CD4-positive, alpha-beta T cell (primary cell): ENCODE data around the gene ANO9. TPM values are rescaled to one million over a fixed set of nuclear protein-coding genes. Genes with fewer than 3 reads are reported as not detected.
"Not testable (repeated sequence)": the region's sequence is repeated elsewhere in the genome, so short reads cannot be mapped to it uniquely, and the experiment has no call there.

Experiments
- ATAC-seq: fragments of 200-7000 bp; cut with Tn5 transposase; one replicate; pipeline ENCODE4 v1.10.0; 2022; ENCODE audit warnings: mild to moderate bottlenecking; ENCODE audit not compliant: poor library complexity
- CTCF ChIA-PET: fragments of 350-600 bp; sonication (Branson Sonifier 250); formaldehyde crosslinking; loops from one replicate; lab custom pipeline; 2021; ENCODE audit warnings: antibody characterized with exemption, inconsistent platforms; lab: Charles Lee
- POLR2A ChIA-PET: fragments of 350-600 bp; sonication (Branson Sonifier 250); formaldehyde crosslinking; loops from one replicate; lab custom pipeline; 2021; ENCODE audit warnings: antibody characterized with exemption, inconsistent platforms; lab: Charles Lee
- DNase-seq, 14 experiments: peaks; one replicate each; pipeline ENCODE4 v3.0.0-alpha.2; 2013 to 2020; ENCODE audit warnings: mixed read lengths in 2 of 14
- H3K27ac ChIP-seq, 2 donors: one replicate each; pipeline versions ENCODE4 v1.5.1 to v1.7.0; 2013; ENCODE audit warnings: low read length in 2 of 2, low read depth in 1 of 2, mild to moderate bottlenecking in 1 of 2
- H3K27me3 ChIP-seq, 2 experiments: 1 replicate in 1 of 2; 2 replicates in 1 of 2; pipeline versions ENCODE4 v1.6.1 to v1.7.0; 2013; ENCODE audit warnings: low read length in 2 of 2, control low read depth in 1 of 2, mild to moderate bottlenecking in 1 of 2, moderate library complexity in 1 of 2; ENCODE audit not compliant: insufficient read depth in 2 of 2, control insufficient read depth in 1 of 2
- H3K36me3 ChIP-seq: one replicate; pipeline ENCODE4 v1.6.1; 2013; ENCODE audit warnings: low read length, control low read depth; ENCODE audit not compliant: insufficient read depth
- H3K4me1 ChIP-seq: one replicate; pipeline ENCODE4 v1.6.1; 2013; ENCODE audit warnings: low read length, control low read depth; ENCODE audit not compliant: insufficient read depth
- H3K4me3 ChIP-seq: one replicate; pipeline ENCODE4 v1.5.1; 2013; ENCODE audit warnings: mild to moderate bottlenecking, low read length, moderate library complexity
- H3K9me3 ChIP-seq, 2 experiments: 1 replicate in 1 of 2; 2 replicates in 1 of 2; pipeline versions ENCODE4 v1.6.1 to v1.7.0; 2013; ENCODE audit warnings: low read length in 2 of 2, mild to moderate bottlenecking in 2 of 2, control low read depth in 1 of 2, moderate library complexity in 1 of 2; ENCODE audit not compliant: control insufficient read depth in 1 of 2, insufficient read depth in 1 of 2
- H3K27ac Mint-ChIP-seq: one replicate; pipeline ENCODE4 v1.8.0; 2020; ENCODE audit warnings: mixed read lengths
- H3K27me3 Mint-ChIP-seq: one replicate; pipeline ENCODE4 v1.8.0; 2021; ENCODE audit warnings: mixed read lengths
- H3K36me3 Mint-ChIP-seq: one replicate; pipeline ENCODE4 v1.8.0; 2021; ENCODE audit warnings: low read depth, mixed read lengths
- H3K4me1 Mint-ChIP-seq: one replicate; pipeline ENCODE4 v1.8.0; 2021; ENCODE audit warnings: low read depth, mixed read lengths
- H3K4me3 Mint-ChIP-seq: one replicate; pipeline ENCODE4 v1.8.0; 2020; ENCODE audit warnings: mild to moderate bottlenecking, mixed read lengths
- H3K9me3 Mint-ChIP-seq: one replicate; pipeline ENCODE4 v1.8.0; 2020; ENCODE audit warnings: mixed read lengths
- CTCF ChIP-seq: fragments of 200-600 bp; IDR thresholded peaks from one replicate; pipeline ENCODE4 v1.8.0; 2022; ENCODE audit warnings: antibody characterized with exemption, mild to moderate bottlenecking
- intact Hi-C, 2 experiments: fragments of 100-400 bp; cut with DNase I in 1 of 2; cut with micrococcal nuclease in 1 of 2; formaldehyde crosslinking; loops; one replicate each; pipeline versions ENCODE4 v1.15.1 to v1.9.0; 2023 to 2025; cut with DNase I, micrococcal nuclease
- total RNA-seq, 174 experiments: library from RNA in 2 of 174; stranded (reverse) in 2 of 174; gene quantifications; one replicate each; pipeline ENCODE4 v1.2.3 and lab custom pipeline; 2021 to 2026

The ANO9 gene
- total RNA-seq, 2 experiments from 2014 or later = 109 to 114 TPM

DNA sequence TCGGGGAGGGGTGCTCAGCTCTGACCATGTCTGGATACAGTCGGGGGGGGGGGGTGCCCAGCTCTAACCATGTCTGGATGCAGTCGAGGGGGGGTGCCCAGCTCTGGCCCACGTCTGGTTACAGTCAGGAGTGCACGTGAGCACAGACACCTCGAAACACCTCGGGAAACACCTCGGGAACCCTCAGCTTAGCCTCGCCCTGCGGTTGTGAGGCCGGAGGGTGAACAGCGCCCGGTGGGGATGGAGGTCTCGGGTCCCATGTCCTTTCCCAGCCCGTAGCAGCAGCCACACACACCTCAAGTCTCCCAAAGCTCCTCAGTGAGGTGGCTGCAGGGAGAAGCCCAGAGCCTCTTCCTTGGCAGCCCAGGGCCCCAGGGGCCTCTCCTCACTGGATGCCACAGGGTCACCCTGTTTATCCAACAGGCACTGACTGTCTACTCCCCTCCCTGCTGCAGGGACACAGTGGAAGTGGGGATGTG lies 29.1 kb downstream of the ANO9 start:
- intact Hi-C loops = loop anchor here in 1 of 2 experiments (10.0 kb wide), 1 partner anchor 48 kb away; the partner anchor contains the start of gene B4GALNT4
- Mint-ChIP-seq H3K36me3 (peaks cover 18% of the 10 kb centered on the region), H3K27ac (peak overlapping the region; percentile 84), H3K4me1 (peaks cover 34% of the 10 kb centered on the region), H3K4me3 (peak overlapping the region; percentile 82), H3K27me3 (no peaks in the 10 kb centered on the region), H3K9me3 (no peaks in the 10 kb centered on the region)
- CTCF ChIA-PET = interaction anchor here (0.6 to 1.2 kb wide), 2 partner anchors 36 to 96 kb away, joined by 3 read pairs; no protein-coding TSS in a partner anchor
- DNase-seq (peak in 1 of 14 experiments; percentile 5), ATAC-seq (no peak)
- Histone ChIP-seq H3K27ac (peak overlapping the region in 1 of 2 donors; percentile 40), H3K4me1 (peaks cover 58% of the 10 kb centered on the region), H3K4me3 (peak overlapping the region; percentile 96), H3K27me3 (no peaks in the 10 kb centered on the region), H3K36me3 (peaks cover 17% of the 10 kb centered on the region), H3K9me3 (no peaks in the 10 kb centered on the region)
- POLR2A ChIA-PET = interaction anchor here (0.9 kb wide), 1 partner anchor 7 kb away, joined by 3 read pairs; no protein-coding TSS in a partner anchor
- TF ChIP-seq CTCF = no peak

DNA sequence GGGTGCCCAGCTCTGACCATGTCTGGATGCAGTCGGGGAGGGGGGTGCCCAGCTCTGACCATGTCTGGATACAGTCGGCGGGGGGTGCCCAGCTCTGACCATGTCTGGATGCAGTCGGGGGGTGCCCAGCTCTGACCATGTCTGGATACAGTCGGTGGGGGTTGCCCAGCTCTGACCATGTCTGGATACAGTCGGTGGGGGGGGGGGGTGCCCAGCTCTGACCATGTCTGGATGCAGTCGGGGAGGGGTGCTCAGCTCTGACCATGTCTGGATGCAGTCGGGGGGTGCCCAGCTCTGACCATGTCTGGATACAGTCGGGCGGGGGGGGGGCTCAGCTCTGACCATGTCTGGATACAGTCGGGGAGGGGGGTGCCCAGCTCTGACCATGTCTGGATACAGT lies 30.3 kb downstream of the ANO9 start:
- H3K27me3 Mint-ChIP-seq, H3K27ac Mint-ChIP-seq, H3K27me3 ChIP-seq, H3K4me3 ChIP-seq, CTCF ChIA-PET, H3K4me3 Mint-ChIP-seq, H3K9me3 Mint-ChIP-seq, H3K27ac ChIP-seq, H3K9me3 ChIP-seq, ATAC-seq: not testable (repeated sequence)
- Mint-ChIP-seq H3K4me1 (peaks cover 34% of the 10 kb centered on the region), H3K36me3 (peaks cover 18% of the 10 kb centered on the region)
- peaks cover 64% of the 10 kb centered on the region for H3K4me1 ChIP-seq
- DNase-seq = peak in 1 of 14 experiments; percentile 9
- intact Hi-C loops = loop anchor here in 1 of 2 experiments (10.0 kb wide), 1 partner anchor 47 kb away; the partner anchor contains the start of gene B4GALNT4
- peaks cover 17% of the 10 kb centered on the region for H3K36me3 ChIP-seq
- POLR2A ChIA-PET = interaction anchor here (1.6 kb wide), 1 partner anchor 204 kb away, joined by 6 read pairs; the partner anchor contains the start of genes BET1L and RIC8A

DNA sequence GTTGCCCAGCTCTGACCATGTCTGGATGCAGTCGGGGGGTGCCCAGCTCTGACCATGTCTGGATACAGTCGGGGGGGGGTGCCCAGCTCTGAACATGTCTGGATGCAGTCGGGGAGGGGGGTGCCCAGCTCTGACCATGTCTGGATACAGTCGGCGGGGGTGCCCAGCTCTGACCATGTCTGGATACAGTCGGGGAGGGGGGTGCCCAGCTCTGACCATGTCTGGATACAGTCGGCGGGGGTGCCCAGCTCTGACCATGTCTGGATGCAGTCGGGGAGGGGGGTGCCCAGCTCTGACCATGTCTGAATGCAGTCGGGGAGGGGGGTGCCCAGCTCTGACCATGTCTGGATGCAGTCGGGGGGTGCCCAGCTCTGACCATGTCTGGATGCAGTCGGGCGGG lies 31.1 kb downstream of the ANO9 start:
- Mint-ChIP-seq H3K4me1 (peaks cover 28% of the 10 kb centered on the region), H3K36me3 (peaks cover 18% of the 10 kb centered on the region)
- peak in 1 of 14 experiments; percentile 4 for DNase-seq
- CTCF ChIA-PET = interaction anchor here (0.6 kb wide), 1 partner anchor 40 kb away, joined by 3 read pairs; no protein-coding TSS in a partner anchor
- intact Hi-C loops = loop anchor here in 1 of 2 experiments (10.0 kb wide), 1 partner anchor 46 kb away; the partner anchor contains the start of gene B4GALNT4
- not testable (repeated sequence) for H3K27ac ChIP-seq, ATAC-seq, H3K27me3 Mint-ChIP-seq, H3K9me3 Mint-ChIP-seq, H3K9me3 ChIP-seq, H3K4me3 Mint-ChIP-seq, H3K27ac Mint-ChIP-seq, H3K27me3 ChIP-seq, H3K4me3 ChIP-seq
- POLR2A ChIA-PET = interaction anchor here (0.6 to 1.6 kb wide), 2 partner anchors 84 to 203 kb away, joined by 3 to 6 read pairs; partner anchors contain the start of genes BET1L and RIC8A
- Histone ChIP-seq H3K36me3 (peaks cover 18% of the 10 kb centered on the region), H3K4me1 (peaks cover 65% of the 10 kb centered on the region)
